Heart left ventricle (tissue), 16 donors: Measurements from ENCODE around the gene CCDC134. TPM values are rescaled to one million over a fixed set of nuclear protein-coding genes. Genes with fewer than 3 reads are reported as not detected.
A peak's percentile ranks its signal among the peaks of the same experiment; 100 is the strongest.

Experiments used
- ATAC-seq, 4 donors: fragments of 200-7000 bp; cut with Tn5 transposase; one replicate each; pipeline ENCODE4 v1.9.1; 2020 to 2022; ENCODE audit warnings: moderate library complexity in 4 of 4, mild to moderate bottlenecking in 3 of 4, moderate number of reproducible peaks in 1 of 4
- DNase-seq, 5 donors: peaks; one replicate each; pipeline ENCODE4 v3.0.0-alpha.2; 2020
- H3K27ac ChIP-seq, 12 donors: fragments of 200-600 bp; sonication (generic) in 4 of 12; one replicate each; pipeline versions ENCODE4 v1.5.0 to v1.8.0; 2016 to 2022; ENCODE audit warnings: mild to moderate bottlenecking in 2 of 12
- H3K27me3 ChIP-seq, 9 donors: fragments of 200-600 bp; sonication (generic) in 2 of 9; one replicate each; pipeline versions ENCODE4 v1.5.1 to v1.8.0; 2016 to 2022; ENCODE audit warnings: mild to moderate bottlenecking in 3 of 9
- H3K36me3 ChIP-seq, 9 donors: fragments of 200-600 bp; sonication (generic) in 2 of 9; one replicate each; pipeline versions ENCODE4 v1.5.0 to v1.8.0; 2018 to 2022; ENCODE audit warnings: mild to moderate bottlenecking in 2 of 9
- H3K4me1 ChIP-seq, 12 donors: fragments of 200-600 bp; sonication (generic) in 4 of 12; one replicate each; pipeline versions ENCODE4 v1.5.0 to v1.8.0; 2016 to 2022; ENCODE audit warnings: mild to moderate bottlenecking in 3 of 12
- H3K4me3 ChIP-seq, 12 donors: fragments of 200-600 bp; sonication (generic) in 4 of 12; one replicate each; pipeline versions ENCODE4 v1.5.0 to v1.8.0; 2017 to 2022; ENCODE audit warnings: mild to moderate bottlenecking in 9 of 12, moderate library complexity in 4 of 12
- H3K9me3 ChIP-seq, 12 donors: fragments of 200-600 bp; sonication (generic) in 4 of 12; one replicate each; pipeline versions ENCODE4 v1.5.0 to v1.8.0; 2016 to 2022; ENCODE audit warnings: mild to moderate bottlenecking in 1 of 12
- CTCF ChIP-seq, 12 donors: fragments of 200-600 bp; sonication (generic) in 4 of 12; IDR thresholded peaks; one replicate each; pipeline versions ENCODE4 v1.5.0 to v1.8.0; 2018 to 2022; ENCODE audit warnings: antibody characterized with exemption in 12 of 12, mild to moderate bottlenecking in 5 of 12
- POLR2A ChIP-seq, 2 donors: fragments of 450-650 bp; IDR thresholded peaks; one replicate each; pipeline ENCODE4 v1.6.1; 2017; ENCODE audit warnings: antibody characterized with exemption in 2 of 2, mild to moderate bottlenecking in 2 of 2, moderate library complexity in 2 of 2
- WGBS, 4 donors: extraction: QIAGEN DNeasy Blood & Tissue Kit in 2 of 4; methylation state at CpG; one replicate each; pipeline versions ENCODE4 v1.1.5 to v1.1.7; 2013 to 2018; 5-methylcytosine and 5-hydroxymethylcytosine counted together
- intact Hi-C, 10 donors: fragments of 100-400 bp; cut with DNase I; formaldehyde crosslinking; loops; one replicate each; pipeline versions ENCODE4 v1.11.1 to v1.14.2; 2022
- polyA plus RNA-seq, 2 donors: library from polyadenylated mRNA; stranded (reverse); fragments of 200-250 nt; gene quantifications; one replicate each; pipeline ENCODE4 v1.2.3, GENCODE V29; 2013
- total RNA-seq, 9 donors: library from RNA; depleted of rRNA in 2 of 9; stranded (reverse); fragments of >200 nt in 2 of 9; fragmentation: NEBNext Ultra II Directional in 3 of 9; extraction: Animal tissue kit (Norgen Biotek cat#: 25700) in 3 of 9; gene quantifications; one replicate each; pipeline versions ENCODE4 v1.1.0 to v1.2.4, GENCODE V29; 2016 to 2023
- donor health status: ischemic (EF 13 %, LVEDD 7.1; RV severe dilation, severe dysfunction).
- donor health status: healthy with polysubstance abuse.
- donor health status: DM: no; HTN: yes; CAD: no.
- donor health status: DM: no; HTN: no; CAD: no.
- donor health status: ischemic (EF 25% LVEDD 6.9; RV normal size, moderate dysfunction).
- donor health status: ischemic (EF 25% LVEDD 5.7; RV mildly dilated, moderate dysfunction).
- donor health status: healthy.
- donor health status: DM: yes; HTN: yes; CAD: no.
- donor health status: ischemic (EF 35%, LVEDD 5.7; RV mildly dilated, moderate dysfunction).
- donor health status: nonischemic (EF 11% LVEDD 7.7; RV severe dilation, severe dysfunction).
- donor health status: DM: yes; HTN: yes; CAD: no.
- donor health status: PGD.
- donor health status: ischemic (EF 29% LVEDD 5.4; RV normal size, mild dysfunction).
- donor health status: nonischemic (EF 23%, LVEDD 6.1; RV moderate dilation, normal function).

The CCDC134 gene
- total and polyA plus RNA-seq, 11 donors = 2.2 to 10.2 (median 3.5) TPM

- H3K36me3 ChIP-seq = peaks cover 0 to 25% (median 6%) of the 10 kb centered on the region in 9 donors
- intact Hi-C loops = no loop called here
- H3K4me1 ChIP-seq = peaks cover 0 to 69% (median 43%) of the 10 kb centered on the region in 12 donors
- WGBS, 4 donors = 48 to 68% (median 63%) methylated on average over 1 of the region's 1 CpG
- H3K4me3 ChIP-seq = no peak overlapping the region
- no peak for DNase-seq
- H3K9me3 ChIP-seq = no peaks in the 10 kb centered on the region
- TF ChIP-seq CTCF (IDR thresholded peaks at IDR 0.05) (no peak), POLR2A (IDR thresholded peaks at IDR 0.05) (no peak)
- H3K27me3 ChIP-seq = no peaks in the 10 kb centered on the region
- ATAC-seq = no peak
- H3K27ac ChIP-seq = no peak overlapping the region
These were observed 43.6 kb downstream of the CCDC134 start for GRCh38 chr22:41844036-41844435.

GRCh38 chr22:41844513-41844912, 44.0 kb downstream of the CCDC134 start:
- Histone ChIP-seq H3K27me3 (no peaks in the 10 kb centered on the region), H3K4me3 (no peak overlapping the region), H3K4me1 (peaks cover 0 to 65% (median 43%) of the 10 kb centered on the region in 12 donors), H3K27ac (no peak overlapping the region), H3K36me3 (peaks cover 0 to 22% (median 6%) of the 10 kb centered on the region in 9 donors), H3K9me3 (no peaks in the 10 kb centered on the region)
- intact Hi-C loops = no loop called here
- TF ChIP-seq CTCF (IDR thresholded peaks at IDR 0.05) (no peak), POLR2A (IDR thresholded peaks at IDR 0.05) (no peak)
- WGBS, 4 donors = 38 to 57% (median 54%) methylated on average over 3 of the region's 3 CpGs
- DNase-seq = no peak
- no peak for ATAC-seq

- peaks cover 0 to 61% (median 41%) of the 10 kb centered on the region in 12 donors for H3K4me1 ChIP-seq
- H3K9me3 ChIP-seq = no peaks in the 10 kb centered on the region
- intact Hi-C loops = loop anchor here in 1 of 10 donors (1.0 kb wide), 1 partner anchor 15 kb away; no protein-coding TSS in a partner anchor
- peak in 2 of 4 donors; percentile 12 to 16 for ATAC-seq
- TF ChIP-seq POLR2A (IDR thresholded peaks at IDR 0.05) = no peak
- TF ChIP-seq CTCF (IDR thresholded peaks at IDR 0.05) = no peak
- WGBS, 4 donors = 37 to 43% (median 41%) methylated on average over 4 of the region's 4 CpGs
- no peak overlapping the region for H3K4me3 ChIP-seq
- H3K36me3 ChIP-seq = peaks cover 0 to 22% (median 6%) of the 10 kb centered on the region in 9 donors
- no peak overlapping the region for H3K27ac ChIP-seq
- H3K27me3 ChIP-seq = no peaks in the 10 kb centered on the region
- no peak for DNase-seq
These were observed 45.1 kb downstream of the CCDC134 start for GRCh38 chr22:41845380-41846267.

GRCh38 chr22:41846268-41846987, 45.9 kb downstream of the CCDC134 start:
- Histone ChIP-seq H3K36me3 (peaks cover 0 to 17% (median 7%) of the 10 kb centered on the region in 9 donors), H3K27ac (no peak overlapping the region), H3K4me1 (peaks cover 0 to 53% (median 34%) of the 10 kb centered on the region in 12 donors), H3K9me3 (no peaks in the 10 kb centered on the region), H3K27me3 (no peaks in the 10 kb centered on the region), H3K4me3 (no peak overlapping the region)
- peak in 1 of 4 donors; percentile 16 for ATAC-seq
- DNase-seq = no peak
- intact Hi-C loops = no loop called here
- WGBS, 4 donors = 56 to 70% (median 64%) methylated on average over 10 of the region's 10 CpGs
- TF ChIP-seq CTCF (IDR thresholded peaks at IDR 0.05) (no peak), POLR2A (IDR thresholded peaks at IDR 0.05) (no peak)
